Measurements from ENCODE around the gene STATH. TPM values are rescaled to one million over a fixed set of nuclear protein-coding genes. Genes with fewer than 3 reads are reported as not detected.

Gene STATH
- total and polyA plus RNA-seq, 2 of the 8 experiments (the other 6 are each of a cell fraction or from before 2014, with no cell fraction given), result not detected

GRCh38 chr4:69957209-69957608, 38.6 kb upstream of the STATH start (continued):
- TF ChIP-seq CHD7 (IDR thresholded peaks at IDR 0.05; ENCODE audit: insufficient replicate concordance, low read length), result no peak
- no peak for TF ChIP-seq SIN3A (conservative IDR thresholded peaks at IDR 0.05 in 1 of 2, IDR thresholded peaks at IDR 0.05 in 1 of 2; ENCODE audit: low read depth in 1 of 2, low read length in 2 of 2)
- no peak for TF ChIP-seq MAX (IDR thresholded peaks at IDR 0.05)
- TF ChIP-seq ASH2L (IDR thresholded peaks at IDR 0.05; ENCODE audit: low read length), result no peak
- no peak for TF ChIP-seq CBX5 (IDR thresholded peaks at IDR 0.05; ENCODE audit: low read depth, low read length)
- TF ChIP-seq TEAD4 (IDR thresholded peaks at IDR 0.05; ENCODE audit: low read depth, low read length), result no peak
- no peak for TF ChIP-seq CTBP2 (IDR thresholded peaks at IDR 0.05; ENCODE audit: borderline replicate concordance, insufficient read depth, insufficient read length, low read length)
- no peak for TF ChIP-seq CREB1 (IDR thresholded peaks at IDR 0.05)
- TF ChIP-seq HDAC2 (IDR thresholded peaks at IDR 0.05; ENCODE audit: borderline replicate concordance in 1 of 2, low read depth in 2 of 2, low read length in 2 of 2), result no peak
- TF ChIP-seq USF2 (IDR thresholded peaks at IDR 0.05; ENCODE audit: low read length), result no peak
